ENCODE data around the gene MYO9B. TPM values are rescaled to one million over a fixed set of nuclear protein-coding genes. Genes with fewer than 3 reads are reported as not detected.

The MYO9B gene
- total and polyA plus RNA-seq, 4 donors: 27.9 to 124 (median 68.8) TPM

DNA sequence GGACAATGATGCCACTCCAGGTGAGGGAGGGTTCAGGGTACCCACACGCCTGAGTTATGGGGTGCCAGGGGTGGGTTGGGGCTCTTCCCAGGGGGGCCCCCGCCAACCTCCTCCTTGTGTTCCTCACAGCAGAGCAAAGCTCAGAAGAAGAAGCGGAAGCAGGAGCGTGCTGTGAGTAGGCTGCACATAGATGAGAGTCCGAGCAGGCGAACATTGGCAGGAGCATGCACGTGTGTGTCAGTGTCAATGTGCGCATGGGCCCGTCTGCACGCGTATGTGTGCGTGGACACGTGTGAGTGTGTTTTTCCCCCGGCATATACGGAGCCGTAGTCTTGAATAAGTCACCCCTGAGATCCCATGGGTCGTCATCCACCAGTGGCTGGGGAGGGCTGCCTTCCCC lies 127.1 kb downstream of the MYO9B start:
- Histone ChIP-seq H3K4me1 (ENCODE audit: control insufficient read depth, insufficient read depth, low read length) (no peaks in the 10 kb centered on the region), H3K4me3 (ENCODE audit: low read depth, low read length) (no peak overlapping the region), H3K27ac (ENCODE audit: low read depth, low read length) (no peak overlapping the region), H3K27me3 (ENCODE audit: control insufficient read depth, insufficient read depth, low read length) (no peaks in the 10 kb centered on the region), H3K9me3 (ENCODE audit: control insufficient read depth, insufficient read depth, low read length) (no peaks in the 10 kb centered on the region), H3K36me3 (ENCODE audit: control insufficient read depth, insufficient read depth, low read length) (peaks cover 93% of the 10 kb centered on the region)
- DNase-seq (ENCODE audit: low read depth in 4 of 6, low spot score in 6 of 6): no peak
- 94% methylated on average over 17 of the region's 17 CpGs for WGBS (ENCODE audit: insufficient coverage)

DNA sequence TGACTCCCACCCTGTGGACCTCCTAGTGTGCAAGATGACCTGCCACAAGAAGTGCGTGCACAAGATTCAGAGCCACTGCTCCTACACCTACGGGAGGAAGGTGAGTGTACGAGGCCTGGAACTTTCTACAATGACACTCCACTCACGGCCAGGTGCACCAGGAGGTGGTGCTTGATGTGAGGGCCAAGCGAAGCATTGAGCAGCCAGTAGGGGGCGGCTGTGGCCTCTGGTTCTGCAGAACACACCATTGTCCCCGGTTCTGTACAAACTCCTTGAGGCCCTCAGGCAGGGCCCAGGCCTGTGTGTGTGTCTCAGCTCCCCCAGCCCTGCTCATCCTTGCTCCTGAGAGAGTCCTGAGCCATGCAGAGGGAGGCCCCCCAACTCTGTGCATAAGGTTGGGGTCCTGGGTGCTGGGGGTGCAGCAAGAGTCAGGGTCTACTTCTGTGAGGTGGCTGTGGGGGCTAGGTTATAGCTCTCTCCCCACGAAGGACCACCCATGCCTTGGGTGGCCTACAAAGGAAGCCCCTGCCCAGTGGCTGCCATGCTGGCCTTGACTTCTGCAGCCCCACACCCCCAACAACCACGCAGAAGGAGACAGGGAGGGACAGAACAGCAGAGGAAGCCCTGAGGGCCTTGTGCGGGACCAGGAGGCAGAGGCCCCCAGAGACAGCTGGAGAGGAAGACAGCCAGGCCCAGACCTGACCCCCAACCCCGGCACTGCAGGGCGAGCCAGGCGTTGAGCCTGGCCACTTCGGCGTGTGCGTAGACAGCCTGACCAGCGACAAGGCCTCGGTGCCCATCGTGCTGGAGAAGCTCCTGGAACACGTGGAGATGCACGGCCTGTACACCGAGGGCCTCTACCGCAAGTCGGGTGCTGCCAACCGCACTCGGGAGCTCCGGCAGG lies 129.9 kb downstream of the MYO9B start:
- Histone ChIP-seq H3K36me3 (ENCODE audit: control insufficient read depth, insufficient read depth, low read length) (peaks cover 94% of the 10 kb centered on the region), H3K4me1 (ENCODE audit: control insufficient read depth, insufficient read depth, low read length) (no peaks in the 10 kb centered on the region), H3K9me3 (ENCODE audit: control insufficient read depth, insufficient read depth, low read length) (no peaks in the 10 kb centered on the region), H3K27me3 (ENCODE audit: control insufficient read depth, insufficient read depth, low read length) (no peaks in the 10 kb centered on the region), H3K4me3 (ENCODE audit: low read depth, low read length) (no peak overlapping the region), H3K27ac (ENCODE audit: low read depth, low read length) (no peak overlapping the region)
- DNase-seq (ENCODE audit: low read depth in 4 of 6, low spot score in 6 of 6): peak in 2 of 6 donors; percentile 45 to 56
- WGBS (ENCODE audit: insufficient coverage): 81% methylated on average over 24 of the region's 27 CpGs

DNA sequence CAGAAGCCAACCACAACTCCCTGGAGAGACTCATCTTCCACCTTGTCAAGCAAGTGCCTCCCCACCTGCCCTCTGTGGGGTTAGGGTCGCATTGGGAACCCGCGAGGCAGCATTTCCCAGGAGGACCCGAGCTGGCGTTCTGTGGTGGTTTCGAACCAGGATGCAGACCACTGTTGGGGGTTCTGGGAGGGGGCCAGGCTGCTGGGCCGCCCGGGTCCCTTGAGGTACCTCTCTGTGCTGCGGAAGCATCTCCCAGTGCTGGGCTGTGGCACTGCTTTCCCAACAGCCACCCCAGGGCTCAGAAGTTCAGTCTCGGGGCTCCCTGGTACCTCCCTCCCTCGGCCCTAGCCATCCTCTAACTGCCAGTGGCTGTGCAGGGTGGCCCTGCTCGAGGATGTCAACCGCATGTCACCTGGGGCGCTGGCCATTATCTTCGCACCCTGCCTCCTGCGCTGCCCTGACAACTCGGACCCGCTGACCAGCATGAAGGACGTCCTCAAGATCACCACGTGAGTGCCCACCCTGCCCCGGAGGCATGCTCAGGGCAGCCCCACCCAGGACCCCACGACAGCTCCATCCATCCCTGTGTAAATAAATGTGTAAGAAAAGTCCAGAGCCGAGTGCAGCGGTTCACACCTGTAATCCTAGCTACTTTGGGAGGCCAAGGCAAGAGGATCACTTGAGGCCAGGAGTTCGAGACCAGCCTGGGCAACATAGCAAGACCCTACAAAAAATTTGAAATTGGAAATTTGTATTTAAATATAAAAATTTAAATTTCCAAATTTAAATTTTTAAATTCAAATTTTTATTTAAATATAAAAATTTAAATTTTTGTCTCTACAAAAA lies 131.4 kb downstream of the MYO9B start:
- no peaks in the 10 kb centered on the region for H3K27me3 ChIP-seq (ENCODE audit: control insufficient read depth, insufficient read depth, low read length)
- H3K4me3 ChIP-seq (ENCODE audit: low read depth, low read length): no peak overlapping the region
- 96% methylated on average over 22 of the region's 25 CpGs for WGBS (ENCODE audit: insufficient coverage)
- peaks cover 94% of the 10 kb centered on the region for H3K36me3 ChIP-seq (ENCODE audit: control insufficient read depth, insufficient read depth, low read length)
- H3K4me1 ChIP-seq (ENCODE audit: control insufficient read depth, insufficient read depth, low read length): no peaks in the 10 kb centered on the region
- DNase-seq (ENCODE audit: low read depth in 4 of 6, low spot score in 6 of 6): no peak
- H3K27ac ChIP-seq (ENCODE audit: low read depth, low read length): no peak overlapping the region
- H3K9me3 ChIP-seq (ENCODE audit: control insufficient read depth, insufficient read depth, low read length): no peaks in the 10 kb centered on the region

DNA sequence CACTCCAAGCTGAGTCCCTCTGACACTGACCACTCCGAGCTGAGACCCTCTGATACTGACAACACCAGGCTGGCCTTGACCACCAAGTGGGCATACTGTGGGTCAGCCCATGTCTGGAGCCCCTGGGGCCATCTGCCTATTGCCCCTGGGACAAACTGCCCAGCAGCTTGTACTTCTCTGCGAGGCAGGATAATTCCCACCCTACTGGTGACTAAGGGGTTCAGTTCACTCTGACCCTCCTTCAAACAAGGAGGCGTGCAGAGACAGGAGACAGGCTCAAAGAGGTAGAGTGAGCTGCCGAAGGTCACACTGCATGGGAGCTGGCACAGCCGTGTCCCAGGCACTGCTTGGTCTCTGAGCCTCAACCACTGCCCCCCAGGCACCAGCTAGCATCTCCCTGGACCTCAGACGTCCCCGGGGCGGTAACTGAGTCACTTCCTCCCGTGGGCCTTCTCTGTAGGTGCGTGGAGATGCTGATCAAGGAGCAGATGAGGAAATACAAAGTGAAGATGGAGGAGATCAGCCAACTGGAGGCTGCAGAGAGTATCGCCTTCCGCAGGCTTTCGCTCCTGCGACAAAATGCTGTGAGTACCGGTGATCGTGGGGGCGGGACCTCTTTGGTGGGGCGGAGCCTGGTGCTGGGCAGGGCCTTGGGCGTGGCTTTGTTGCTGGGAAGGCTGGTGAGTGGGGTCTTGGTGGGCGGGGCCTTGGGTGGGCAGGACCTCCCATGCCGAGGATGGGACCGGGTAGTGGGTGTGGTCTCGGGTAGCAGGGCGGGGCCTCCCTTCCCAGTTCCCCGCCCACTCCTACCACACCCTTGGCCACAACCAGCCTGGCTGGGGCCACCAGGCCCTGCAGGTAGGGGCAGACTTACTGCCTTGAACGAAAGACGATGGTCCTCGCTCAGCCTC lies 133.8 kb downstream of the MYO9B start:
- peaks cover 88% of the 10 kb centered on the region for H3K36me3 ChIP-seq (ENCODE audit: control insufficient read depth, insufficient read depth, low read length)
- 69% methylated on average over 18 of the region's 28 CpGs for WGBS (ENCODE audit: insufficient coverage)

DNA sequence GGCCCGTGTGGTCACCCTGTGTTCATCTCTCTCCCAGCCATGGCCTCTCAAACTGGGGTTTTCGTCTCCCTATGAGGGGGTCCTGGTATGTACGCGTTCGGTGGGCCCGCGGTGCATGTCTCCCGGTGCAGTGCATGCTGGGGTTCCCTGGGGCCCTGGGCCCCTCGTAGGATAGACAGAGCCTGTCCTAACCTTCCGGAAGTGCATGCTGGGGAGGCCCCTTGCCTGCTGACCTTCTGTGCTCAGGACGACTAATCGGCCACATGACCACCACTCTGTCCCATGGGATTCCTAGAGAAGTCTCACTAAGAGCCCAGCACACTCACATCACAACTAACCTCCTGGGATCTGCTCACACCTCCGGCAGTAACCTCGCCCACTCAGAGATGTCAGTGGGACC lies 134.7 kb downstream of the MYO9B start:
- no peaks in the 10 kb centered on the region for H3K27me3 ChIP-seq (ENCODE audit: control insufficient read depth, insufficient read depth, low read length)
- no peaks in the 10 kb centered on the region for H3K9me3 ChIP-seq (ENCODE audit: control insufficient read depth, insufficient read depth, low read length)
- H3K4me3 ChIP-seq (ENCODE audit: low read depth, low read length): no peak overlapping the region
- no peak for DNase-seq (ENCODE audit: low read depth in 4 of 6, low spot score in 6 of 6)
- no peak overlapping the region for H3K27ac ChIP-seq (ENCODE audit: low read depth, low read length)
- WGBS (ENCODE audit: insufficient coverage): 96% methylated on average over 12 of the region's 14 CpGs
- H3K36me3 ChIP-seq (ENCODE audit: control insufficient read depth, insufficient read depth, low read length): peaks cover 79% of the 10 kb centered on the region
- H3K4me1 ChIP-seq (ENCODE audit: control insufficient read depth, insufficient read depth, low read length): peaks cover 10% of the 10 kb centered on the region

More for the DNA sequence above, 133.8 kb downstream of the MYO9B start:
- H3K27ac ChIP-seq (ENCODE audit: low read depth, low read length): no peak overlapping the region
- no peak overlapping the region for H3K4me3 ChIP-seq (ENCODE audit: low read depth, low read length)
- peak in 1 of 6 donors; percentile 19 for DNase-seq (ENCODE audit: low read depth in 4 of 6, low spot score in 6 of 6)
- no peaks in the 10 kb centered on the region for H3K27me3 ChIP-seq (ENCODE audit: control insufficient read depth, insufficient read depth, low read length)
- peaks cover 2% of the 10 kb centered on the region for H3K4me1 ChIP-seq (ENCODE audit: control insufficient read depth, insufficient read depth, low read length)
- H3K9me3 ChIP-seq (ENCODE audit: control insufficient read depth, insufficient read depth, low read length): no peaks in the 10 kb centered on the region

DNA sequence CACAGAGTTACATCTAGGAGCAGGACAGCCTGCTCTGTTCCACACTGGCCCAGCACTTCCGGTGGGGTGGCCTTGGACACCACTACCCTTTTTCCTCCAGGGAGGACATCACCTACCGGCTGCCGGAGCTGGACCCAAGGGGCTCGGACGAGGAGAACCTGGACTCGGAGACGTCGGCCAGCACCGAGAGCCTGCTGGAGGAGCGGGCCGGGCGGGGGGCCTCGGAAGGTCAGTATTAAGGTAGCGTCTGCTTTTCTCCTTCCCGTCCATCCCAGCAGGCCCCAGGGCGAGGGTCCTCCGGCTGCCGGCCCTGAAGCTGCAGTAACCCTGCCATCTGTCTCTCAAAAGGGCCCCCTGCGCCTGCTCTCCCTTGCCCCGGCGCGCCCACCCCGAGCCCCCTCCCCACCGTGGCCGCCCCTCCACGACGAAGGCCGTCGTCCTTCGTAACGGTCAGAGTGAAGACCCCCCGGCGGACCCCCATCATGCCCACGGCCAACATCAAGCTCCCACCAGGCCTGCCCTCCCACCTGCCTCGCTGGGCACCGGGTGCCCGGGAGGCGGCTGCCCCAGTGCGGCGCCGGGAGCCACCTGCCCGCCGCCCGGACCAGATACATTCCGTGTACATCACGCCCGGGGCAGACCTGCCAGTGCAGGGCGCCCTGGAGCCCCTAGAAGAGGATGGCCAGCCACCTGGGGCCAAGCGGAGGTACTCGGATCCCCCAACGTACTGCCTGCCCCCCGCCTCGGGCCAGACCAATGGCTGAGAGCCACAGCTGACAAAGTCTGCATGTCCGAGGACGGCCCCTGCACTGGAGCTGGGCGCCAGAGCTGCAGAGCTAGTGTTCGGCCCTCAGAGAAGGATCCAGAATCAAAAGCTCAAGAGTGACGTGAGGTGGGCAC lies 136.2 kb downstream of the MYO9B start:
- Histone ChIP-seq H3K9me3 (ENCODE audit: control insufficient read depth, insufficient read depth, low read length) (no peaks in the 10 kb centered on the region), H3K4me1 (ENCODE audit: control insufficient read depth, insufficient read depth, low read length) (peaks cover 19% of the 10 kb centered on the region), H3K4me3 (ENCODE audit: low read depth, low read length) (no peak overlapping the region), H3K36me3 (ENCODE audit: control insufficient read depth, insufficient read depth, low read length) (peaks cover 68% of the 10 kb centered on the region), H3K27ac (ENCODE audit: low read depth, low read length) (no peak overlapping the region), H3K27me3 (ENCODE audit: control insufficient read depth, insufficient read depth, low read length) (no peaks in the 10 kb centered on the region)
- WGBS (ENCODE audit: insufficient coverage): 94% methylated on average over 52 of the region's 58 CpGs
- DNase-seq (ENCODE audit: low read depth in 4 of 6, low spot score in 6 of 6): no peak

DNA sequence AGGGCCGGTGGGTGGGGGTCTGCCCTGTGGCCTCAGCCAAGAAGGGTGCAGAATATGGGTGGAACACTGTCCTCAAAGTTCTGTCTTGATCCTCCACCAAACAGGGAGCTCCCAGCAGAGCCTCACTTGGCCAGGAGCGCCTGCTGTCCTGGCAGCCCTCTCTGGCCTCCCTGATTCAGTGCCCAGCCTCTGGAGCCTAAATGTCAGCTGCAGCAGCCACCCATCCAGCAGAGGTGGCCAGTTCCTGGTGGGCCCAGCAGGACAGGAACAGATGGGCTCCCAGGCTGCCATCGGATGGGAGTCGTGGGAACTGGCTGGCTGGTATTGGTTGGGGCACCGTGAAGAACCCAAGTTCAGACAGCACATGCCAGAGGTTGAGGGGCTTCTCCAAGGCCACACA lies 137.8 kb downstream of the MYO9B start:
- Histone ChIP-seq H3K9me3 (ENCODE audit: control insufficient read depth, insufficient read depth, low read length) (no peaks in the 10 kb centered on the region), H3K36me3 (ENCODE audit: control insufficient read depth, insufficient read depth, low read length) (peaks cover 74% of the 10 kb centered on the region), H3K4me3 (ENCODE audit: low read depth, low read length) (no peak overlapping the region), H3K4me1 (ENCODE audit: control insufficient read depth, insufficient read depth, low read length) (peaks cover 19% of the 10 kb centered on the region), H3K27ac (ENCODE audit: low read depth, low read length) (no peak overlapping the region), H3K27me3 (ENCODE audit: control insufficient read depth, insufficient read depth, low read length) (no peaks in the 10 kb centered on the region)
- no peak for DNase-seq (ENCODE audit: low read depth in 4 of 6, low spot score in 6 of 6)
- 82% methylated on average over 5 of the region's 5 CpGs for WGBS (ENCODE audit: insufficient coverage)

DNA sequence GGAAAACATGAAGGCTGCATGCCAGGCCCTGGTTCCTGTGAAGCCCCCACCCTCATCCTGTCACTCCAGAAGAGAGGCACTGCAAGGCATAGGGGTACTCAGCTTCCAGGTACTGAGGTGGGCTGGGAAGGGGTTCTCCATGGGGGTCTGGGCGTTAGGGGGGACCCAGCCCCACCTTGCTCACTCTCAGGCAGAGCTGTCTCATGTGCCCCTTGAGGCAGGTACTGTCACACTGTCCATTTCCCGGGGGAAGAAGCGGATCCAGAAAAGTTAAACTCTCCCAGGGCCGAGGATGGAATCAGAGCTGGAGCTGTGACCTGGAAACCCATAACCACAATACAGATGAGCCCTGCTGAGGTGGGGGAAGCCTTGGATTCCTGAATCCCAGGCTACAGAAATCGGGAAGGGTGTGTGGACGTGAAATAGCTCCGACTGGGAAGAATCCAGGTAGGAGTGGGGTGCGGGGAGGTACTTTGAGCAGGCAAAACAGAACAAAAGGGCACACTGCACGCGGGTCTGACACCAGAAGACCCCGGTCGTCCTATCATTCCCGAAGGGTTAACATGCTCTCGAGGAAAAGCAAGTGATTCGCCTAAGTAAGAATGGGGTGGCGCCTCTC lies 139.0 kb downstream of the MYO9B start:
- peak overlapping the region; percentile 85 for H3K4me3 ChIP-seq (ENCODE audit: low read depth, low read length)
- WGBS (ENCODE audit: insufficient coverage): 26% methylated on average over 11 of the region's 16 CpGs
- H3K27me3 ChIP-seq (ENCODE audit: control insufficient read depth, insufficient read depth, low read length): no peaks in the 10 kb centered on the region
- no peaks in the 10 kb centered on the region for H3K9me3 ChIP-seq (ENCODE audit: control insufficient read depth, insufficient read depth, low read length)
- H3K36me3 ChIP-seq (ENCODE audit: control insufficient read depth, insufficient read depth, low read length): peaks cover 70% of the 10 kb centered on the region
- peaks cover 19% of the 10 kb centered on the region for H3K4me1 ChIP-seq (ENCODE audit: control insufficient read depth, insufficient read depth, low read length)
- peak overlapping the region; percentile 96 for H3K27ac ChIP-seq (ENCODE audit: low read depth, low read length)
- no peak for DNase-seq (ENCODE audit: low read depth in 4 of 6, low spot score in 6 of 6)

Measured in spinal cord (tissue), 10 donors.